ENCODE data around the gene PRRC2B. TPM values are rescaled to one million over a fixed set of nuclear protein-coding genes. Genes with fewer than 3 reads are reported as not detected.

PRRC2B gene
- total RNA-seq, 1 experiment from 2014 or later, result 170 TPM

DNA sequence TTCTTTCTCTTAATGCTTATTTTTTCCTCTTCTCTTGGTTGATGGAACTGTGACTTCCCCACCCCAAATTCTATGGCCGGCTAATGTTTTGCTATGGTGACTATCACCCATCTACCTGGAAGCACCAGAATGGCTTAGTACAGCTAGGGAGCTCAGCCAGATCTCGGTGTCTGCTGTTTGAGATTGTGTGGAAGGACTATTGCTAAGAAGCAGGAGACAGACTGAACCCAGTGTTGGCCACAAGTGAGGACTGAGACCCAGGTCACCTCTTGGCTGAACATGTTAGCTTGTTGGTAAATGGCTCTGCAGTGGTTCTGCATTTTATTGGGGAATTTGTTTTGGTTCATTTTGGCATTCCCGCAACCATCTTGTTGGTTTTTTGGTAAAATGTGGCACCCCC is 2.7 kb downstream of the PRRC2B start:
- ChIA-PET RAD21 (ENCODE audit: low non-redundant PET in 1 of 2, low total read pairs in 2 of 2, uncharacterized antibody in 2 of 2, unreplicated experiment in 2 of 2) (no interaction called here), POLR2A (interaction anchor here (1.3 kb wide), 1 partner anchor 13 kb away, joined by 4 read pairs; no protein-coding TSS in a partner anchor), CTCF (interaction anchor here (0.7 kb wide), 1 partner anchor 19 kb away, joined by 3 read pairs; no protein-coding TSS in a partner anchor)
- Histone ChIP-seq H3K79me2 (ENCODE audit: insufficient read depth, low read length) (peaks cover 72% of the 10 kb centered on the region), H3K9me3 (ENCODE audit: control insufficient read depth in 1 of 2, insufficient read depth in 1 of 2, low read depth in 1 of 2, low read length in 2 of 2) (no peaks in the 10 kb centered on the region), H4K20me1 (ENCODE audit: insufficient read depth) (peaks cover 38% of the 10 kb centered on the region; the same call in 1 of the 2 replicates), H3K36me3 (ENCODE audit: control insufficient read depth in 1 of 2, insufficient read depth in 2 of 2, low read length in 2 of 2) (no peaks in the 10 kb centered on the region; a peak in 1 of 4 replicates), H3K4me2 (ENCODE audit: low read length) (peak overlapping the region; percentile 53), H3K4me1 (ENCODE audit: control insufficient read depth in 1 of 2, insufficient read depth in 2 of 2, low read length in 2 of 2) (peaks cover 42 to 48% of the 10 kb centered on the region in 2 experiments), H3K27ac (ENCODE audit: low read depth, low read length) (peak overlapping the region; percentile 27; the same call in 1 of the 2 replicates), H3K9me2 (ENCODE audit: insufficient read depth) (no peaks in the 10 kb centered on the region), H3K9ac (ENCODE audit: low read length) (peak overlapping the region; percentile 20), H2AFZ (ENCODE audit: low read depth, low read length, poor library complexity, severe bottlenecking) (no peak overlapping the region), H3K4me3 (replicated peaks in 1 of 2; ENCODE audit: low read depth in 1 of 2, low read length in 2 of 2) (peak overlapping the region in 1 of 2 experiments; percentile 13; a peak in 1 of 4 replicates), H3K27me3 (ENCODE audit: insufficient read depth, low read length) (no peaks in the 10 kb centered on the region)
- BruUV-seq (replicated peaks), result no TSS peak
- no peak for ATAC-seq
- no peak for TF ChIP-seq SIN3A (IDR thresholded peaks at IDR 0.05; ENCODE audit: low read depth)
- TF ChIP-seq YY1 (IDR thresholded peaks at IDR 0.05; ENCODE audit: extremely low read depth, insufficient replicate concordance, low read depth, low read length), result no peak
- no peak for TF ChIP-seq JUND (IDR thresholded peaks at IDR 0.05)
- no peak for TF ChIP-seq FOSL1 (IDR thresholded peaks at IDR 0.05; ENCODE audit: low read depth)
- TF ChIP-seq ZNF274 (IDR thresholded peaks at IDR 0.05; ENCODE audit: low read depth, low read length), result no peak
- TF ChIP-seq, protein P1, sequence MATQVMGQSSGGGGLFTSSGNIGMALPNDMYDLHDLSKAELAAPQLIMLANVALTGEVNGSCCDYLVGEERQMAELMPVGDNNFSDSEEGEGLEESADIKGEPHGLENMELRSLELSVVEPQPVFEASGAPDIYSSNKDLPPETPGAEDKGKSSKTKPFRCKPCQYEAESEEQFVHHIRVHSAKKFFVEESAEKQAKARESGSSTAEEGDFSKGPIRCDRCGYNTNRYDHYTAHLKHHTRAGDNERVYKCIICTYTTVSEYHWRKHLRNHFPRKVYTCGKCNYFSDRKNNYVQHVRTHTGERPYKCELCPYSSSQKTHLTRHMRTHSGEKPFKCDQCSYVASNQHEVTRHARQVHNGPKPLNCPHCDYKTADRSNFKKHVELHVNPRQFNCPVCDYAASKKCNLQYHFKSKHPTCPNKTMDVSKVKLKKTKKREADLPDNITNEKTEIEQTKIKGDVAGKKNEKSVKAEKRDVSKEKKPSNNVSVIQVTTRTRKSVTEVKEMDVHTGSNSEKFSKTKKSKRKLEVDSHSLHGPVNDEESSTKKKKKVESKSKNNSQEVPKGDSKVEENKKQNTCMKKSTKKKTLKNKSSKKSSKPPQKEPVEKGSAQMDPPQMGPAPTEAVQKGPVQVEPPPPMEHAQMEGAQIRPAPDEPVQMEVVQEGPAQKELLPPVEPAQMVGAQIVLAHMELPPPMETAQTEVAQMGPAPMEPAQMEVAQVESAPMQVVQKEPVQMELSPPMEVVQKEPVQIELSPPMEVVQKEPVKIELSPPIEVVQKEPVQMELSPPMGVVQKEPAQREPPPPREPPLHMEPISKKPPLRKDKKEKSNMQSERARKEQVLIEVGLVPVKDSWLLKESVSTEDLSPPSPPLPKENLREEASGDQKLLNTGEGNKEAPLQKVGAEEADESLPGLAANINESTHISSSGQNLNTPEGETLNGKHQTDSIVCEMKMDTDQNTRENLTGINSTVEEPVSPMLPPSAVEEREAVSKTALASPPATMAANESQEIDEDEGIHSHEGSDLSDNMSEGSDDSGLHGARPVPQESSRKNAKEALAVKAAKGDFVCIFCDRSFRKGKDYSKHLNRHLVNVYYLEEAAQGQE (IDR thresholded peaks at IDR 0.05; ENCODE audit: low read depth), result no peak
- TF ChIP-seq CEBPB (IDR thresholded peaks at IDR 0.05; ENCODE audit: low read depth), result no peak
- no peak for TF ChIP-seq SRF (IDR thresholded peaks at IDR 0.05; ENCODE audit: low read depth)
- no peak for TF ChIP-seq ZFX (IDR thresholded peaks at IDR 0.05)
- TF ChIP-seq, protein P2, sequence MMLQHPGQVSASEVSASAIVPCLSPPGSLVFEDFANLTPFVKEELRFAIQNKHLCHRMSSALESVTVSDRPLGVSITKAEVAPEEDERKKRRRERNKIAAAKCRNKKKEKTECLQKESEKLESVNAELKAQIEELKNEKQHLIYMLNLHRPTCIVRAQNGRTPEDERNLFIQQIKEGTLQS (IDR thresholded peaks at IDR 0.05), result no peak
- intact Hi-C loops (cut with micrococcal nuclease), result no loop called here
- DNase-seq (ENCODE audit: low read depth, low spot score), result no peak

Measured in HCT116 (cell line).